Measurements from ENCODE around the gene MIS18A. TPM values are rescaled to one million over a fixed set of nuclear protein-coding genes. Genes with fewer than 3 reads are reported as not detected.
"Not testable (repeated sequence)": the region's sequence is repeated elsewhere in the genome, so short reads cannot be mapped to it uniquely, and the experiment has no call there.

Gene MIS18A
- total RNA-seq, 1 donor from 2014 or later: 15.6 TPM

- TF ChIP-seq CTCF (IDR thresholded peaks at IDR 0.05; ENCODE audit: insufficient read depth, low read length, poor library complexity, severe bottlenecking): no peak
- no peak for DNase-seq (ENCODE audit: low read depth)
- Histone ChIP-seq H3K4me3 (ENCODE audit: low read depth, low read length) (no peak overlapping the region), H3K27me3 (ENCODE audit: control insufficient read depth, insufficient read depth, low read length) (no peaks in the 10 kb centered on the region), H3K36me3 (ENCODE audit: control insufficient read depth, insufficient read depth, low read length) (peaks cover 2% of the 10 kb centered on the region)
Observed at GRCh38 chr21:32311621-32312020, 32.8 kb upstream of the MIS18A start.

- H3K27me3 ChIP-seq (ENCODE audit: control insufficient read depth, insufficient read depth, low read length); DNase-seq (ENCODE audit: low read depth); H3K36me3 ChIP-seq (ENCODE audit: control insufficient read depth, insufficient read depth, low read length); H3K4me3 ChIP-seq (ENCODE audit: low read depth, low read length): not testable (repeated sequence)
Observed at GRCh38 chr21:32310976-32311375, 32.1 kb upstream of the MIS18A start.

DNA sequence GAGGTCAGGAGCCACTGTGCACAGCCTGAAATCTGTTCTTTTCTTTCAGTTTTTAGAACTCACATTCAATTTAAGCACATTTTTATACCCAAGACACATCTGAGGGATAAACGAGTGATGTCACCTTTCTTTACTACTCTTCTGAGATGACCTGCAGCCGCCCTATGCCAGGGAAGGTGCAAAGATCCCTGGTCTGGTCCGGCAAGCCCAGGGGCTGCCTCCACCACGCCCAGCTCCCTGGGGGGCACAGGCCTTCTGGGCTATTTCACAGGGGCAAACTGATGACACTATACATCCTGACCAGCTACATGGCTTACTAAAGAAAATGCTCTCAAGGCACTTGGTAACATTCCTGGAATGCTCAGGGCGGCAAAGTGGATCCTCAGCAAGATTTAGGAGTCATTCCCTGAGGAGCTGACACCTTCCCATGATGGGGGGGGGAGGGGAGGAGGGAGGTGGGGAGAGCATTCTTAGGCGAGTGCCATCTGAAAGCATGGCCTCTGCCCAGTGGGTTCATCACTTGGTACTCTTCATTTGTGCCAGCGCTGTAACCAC lies 31.1 kb upstream of the MIS18A start:
- no peak for DNase-seq (ENCODE audit: low read depth)
- Histone ChIP-seq H3K36me3 (ENCODE audit: control insufficient read depth, insufficient read depth, low read length) (peaks cover 2% of the 10 kb centered on the region), H3K4me3 (ENCODE audit: low read depth, low read length) (no peak overlapping the region), H3K27me3 (ENCODE audit: control insufficient read depth, insufficient read depth, low read length) (no peaks in the 10 kb centered on the region)
- TF ChIP-seq CTCF (IDR thresholded peaks at IDR 0.05; ENCODE audit: insufficient read depth, low read length, poor library complexity, severe bottlenecking): no peak

GRCh38 chr21:32308696-32309095 lies 29.8 kb upstream of the MIS18A start:
- no peak for TF ChIP-seq CTCF (IDR thresholded peaks at IDR 0.05; ENCODE audit: insufficient read depth, low read length, poor library complexity, severe bottlenecking)
- H3K27me3 ChIP-seq (ENCODE audit: control insufficient read depth, insufficient read depth, low read length): no peaks in the 10 kb centered on the region
- peaks cover 2% of the 10 kb centered on the region for H3K36me3 ChIP-seq (ENCODE audit: control insufficient read depth, insufficient read depth, low read length)
- DNase-seq (ENCODE audit: low read depth): no peak
- H3K4me3 ChIP-seq (ENCODE audit: low read depth, low read length): no peak overlapping the region

GRCh38 chr21:32307706-32308105 lies 28.9 kb upstream of the MIS18A start:
- TF ChIP-seq CTCF (IDR thresholded peaks at IDR 0.05; ENCODE audit: insufficient read depth, low read length, poor library complexity, severe bottlenecking): no peak
- H3K4me3 ChIP-seq (ENCODE audit: low read depth, low read length): no peak overlapping the region
- no peaks in the 10 kb centered on the region for H3K27me3 ChIP-seq (ENCODE audit: control insufficient read depth, insufficient read depth, low read length)
- peaks cover 2% of the 10 kb centered on the region for H3K36me3 ChIP-seq (ENCODE audit: control insufficient read depth, insufficient read depth, low read length)
- DNase-seq (ENCODE audit: low read depth): no peak

DNA sequence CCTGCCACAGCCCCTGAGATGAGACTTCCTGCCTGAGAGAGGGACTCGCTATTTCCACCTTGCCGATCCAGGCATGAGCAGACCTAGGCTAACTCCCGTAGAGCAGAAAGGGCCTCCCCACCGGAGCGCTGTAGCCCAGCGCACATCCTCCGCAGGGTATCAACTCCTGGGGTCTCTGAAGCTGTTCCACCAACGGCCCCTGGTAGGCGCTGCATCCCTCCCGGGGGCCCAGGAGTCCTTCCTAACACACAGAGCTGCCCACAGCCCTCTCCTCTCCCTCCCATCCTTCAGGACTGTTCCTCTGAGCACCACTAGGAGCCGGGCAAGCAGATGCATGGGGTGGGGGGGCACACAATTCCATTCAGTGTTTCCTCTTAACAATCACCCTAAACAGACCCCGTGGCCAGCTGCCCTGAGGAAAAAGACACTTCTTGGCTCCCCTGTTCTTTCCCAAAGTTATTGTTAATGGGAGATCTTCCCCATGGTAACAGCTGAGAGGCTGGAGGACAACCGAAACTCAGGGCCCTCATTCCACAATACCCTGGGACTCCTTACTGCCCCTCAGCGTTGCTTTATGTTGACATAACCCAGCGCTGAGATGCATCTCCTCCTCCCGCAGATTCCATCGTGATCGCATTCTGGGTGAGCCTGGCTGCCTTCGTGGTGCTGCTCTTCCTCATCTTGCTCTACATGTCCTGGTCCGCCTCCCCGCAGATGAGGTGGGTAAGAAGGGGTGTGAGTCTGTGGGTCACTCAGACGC lies 27.4 kb upstream of the MIS18A start:
- Histone ChIP-seq H3K4me3 (ENCODE audit: low read depth, low read length) (no peak overlapping the region), H3K36me3 (ENCODE audit: control insufficient read depth, insufficient read depth, low read length) (no peaks in the 10 kb centered on the region), H3K27me3 (ENCODE audit: control insufficient read depth, insufficient read depth, low read length) (no peaks in the 10 kb centered on the region)
- TF ChIP-seq CTCF (IDR thresholded peaks at IDR 0.05; ENCODE audit: insufficient read depth, low read length, poor library complexity, severe bottlenecking): peak; percentile 32
- DNase-seq (ENCODE audit: low read depth): no peak
